GM12873 (cell line): ENCODE results near the gene ACIN1.
A peak's percentile ranks its signal among the peaks of the same experiment; 100 is the strongest.

Experiments used
- TF ChIP-seq, protein P1 (sequence below): IDR thresholded peaks from 2 replicates; pipeline ENCODE4 v1.5.1; 2012; ENCODE audit warnings: low read depth, mild to moderate bottlenecking, moderate library complexity, low read length, control low read depth; ENCODE audit not compliant: insufficient read depth; ENCODE audit errors: missing control alignments

The ACIN1 gene

DNA sequence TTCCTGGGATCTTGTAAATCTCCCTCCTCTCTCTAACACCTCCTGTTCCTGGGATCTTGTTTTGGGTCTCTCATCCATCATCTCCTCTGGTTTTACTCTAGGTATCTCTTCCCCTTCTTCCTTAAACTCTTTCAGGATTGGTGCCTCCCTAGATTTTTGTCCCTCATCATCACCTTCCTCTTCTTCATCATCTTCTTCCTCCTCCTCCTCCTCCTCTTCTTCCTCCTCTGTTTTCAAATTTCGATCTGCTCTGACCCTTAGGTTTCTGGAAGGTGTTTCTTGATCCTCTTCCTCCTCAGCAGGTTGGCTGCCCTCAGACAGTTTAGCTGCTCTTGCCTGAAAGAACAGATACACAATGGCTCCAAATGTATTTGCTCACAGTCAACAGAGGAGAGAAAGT, 14.5 kb downstream of the ACIN1 start:
- TF ChIP-seq, protein P1, sequence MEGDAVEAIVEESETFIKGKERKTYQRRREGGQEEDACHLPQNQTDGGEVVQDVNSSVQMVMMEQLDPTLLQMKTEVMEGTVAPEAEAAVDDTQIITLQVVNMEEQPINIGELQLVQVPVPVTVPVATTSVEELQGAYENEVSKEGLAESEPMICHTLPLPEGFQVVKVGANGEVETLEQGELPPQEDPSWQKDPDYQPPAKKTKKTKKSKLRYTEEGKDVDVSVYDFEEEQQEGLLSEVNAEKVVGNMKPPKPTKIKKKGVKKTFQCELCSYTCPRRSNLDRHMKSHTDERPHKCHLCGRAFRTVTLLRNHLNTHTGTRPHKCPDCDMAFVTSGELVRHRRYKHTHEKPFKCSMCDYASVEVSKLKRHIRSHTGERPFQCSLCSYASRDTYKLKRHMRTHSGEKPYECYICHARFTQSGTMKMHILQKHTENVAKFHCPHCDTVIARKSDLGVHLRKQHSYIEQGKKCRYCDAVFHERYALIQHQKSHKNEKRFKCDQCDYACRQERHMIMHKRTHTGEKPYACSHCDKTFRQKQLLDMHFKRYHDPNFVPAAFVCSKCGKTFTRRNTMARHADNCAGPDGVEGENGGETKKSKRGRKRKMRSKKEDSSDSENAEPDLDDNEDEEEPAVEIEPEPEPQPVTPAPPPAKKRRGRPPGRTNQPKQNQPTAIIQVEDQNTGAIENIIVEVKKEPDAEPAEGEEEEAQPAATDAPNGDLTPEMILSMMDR = no peak

DNA sequence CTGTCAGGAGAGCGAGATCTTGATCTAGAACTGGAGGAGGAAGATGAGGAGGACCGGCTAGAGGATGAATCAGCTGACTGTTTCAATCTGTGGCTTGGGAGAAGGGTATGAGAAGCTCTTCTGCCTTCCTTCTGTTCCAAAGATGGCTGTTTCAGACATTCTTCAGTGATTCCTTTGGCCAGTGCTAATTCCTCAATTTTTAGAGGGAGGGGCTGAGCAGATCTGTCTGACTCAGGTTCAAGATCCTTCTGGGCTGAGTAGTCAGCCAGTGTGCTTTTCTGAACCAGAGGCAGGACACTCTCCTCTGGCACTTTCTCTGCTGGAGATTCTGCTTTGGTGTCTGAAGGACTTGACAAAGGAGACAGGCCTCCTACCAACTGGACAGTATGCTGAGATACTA, 15.2 kb downstream of the ACIN1 start:
- TF ChIP-seq, protein P1 = no peak

DNA sequence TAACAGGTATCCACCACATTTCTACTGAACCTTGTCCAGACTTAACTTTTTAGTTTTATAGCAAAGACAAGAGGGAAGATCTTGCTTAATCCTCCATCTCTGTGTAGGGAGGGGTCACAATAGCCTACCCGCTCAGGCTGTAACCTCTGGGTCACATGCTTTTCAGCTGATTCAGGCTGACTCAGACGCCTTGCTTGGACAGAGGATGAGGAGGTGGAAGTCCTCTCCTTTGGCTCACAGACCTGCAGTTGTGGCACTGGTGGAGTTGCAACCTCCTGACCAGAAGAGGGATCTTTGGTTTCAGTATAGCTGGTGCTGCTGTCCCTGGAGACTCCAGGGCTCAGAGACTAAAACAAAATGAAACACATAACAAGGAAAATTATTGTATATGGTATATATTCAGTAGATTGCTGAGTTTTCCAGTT, 16.2 kb downstream of the ACIN1 start:
- TF ChIP-seq, protein P1 = no peak

DNA sequence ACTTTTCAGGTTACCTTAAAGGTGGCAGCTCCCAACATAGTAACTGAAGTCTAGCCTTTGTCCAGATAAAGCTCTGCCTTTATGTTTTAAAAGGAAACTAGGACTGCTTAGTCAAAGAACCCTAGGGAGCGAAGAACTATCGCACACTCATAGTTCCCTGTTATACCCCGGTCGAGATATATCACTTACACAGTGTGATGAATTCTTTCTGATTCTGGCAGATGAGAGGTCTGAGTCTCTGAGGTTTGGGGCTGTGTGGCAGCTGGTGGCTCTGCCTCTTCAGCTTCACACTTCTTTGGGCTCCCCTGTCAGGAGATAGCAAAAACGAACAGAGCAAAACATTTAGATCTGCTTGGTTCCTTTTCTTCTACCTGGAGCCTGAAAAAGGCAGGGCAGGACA, 17.0 kb downstream of the ACIN1 start:
- TF ChIP-seq, protein P1 = no peak

DNA sequence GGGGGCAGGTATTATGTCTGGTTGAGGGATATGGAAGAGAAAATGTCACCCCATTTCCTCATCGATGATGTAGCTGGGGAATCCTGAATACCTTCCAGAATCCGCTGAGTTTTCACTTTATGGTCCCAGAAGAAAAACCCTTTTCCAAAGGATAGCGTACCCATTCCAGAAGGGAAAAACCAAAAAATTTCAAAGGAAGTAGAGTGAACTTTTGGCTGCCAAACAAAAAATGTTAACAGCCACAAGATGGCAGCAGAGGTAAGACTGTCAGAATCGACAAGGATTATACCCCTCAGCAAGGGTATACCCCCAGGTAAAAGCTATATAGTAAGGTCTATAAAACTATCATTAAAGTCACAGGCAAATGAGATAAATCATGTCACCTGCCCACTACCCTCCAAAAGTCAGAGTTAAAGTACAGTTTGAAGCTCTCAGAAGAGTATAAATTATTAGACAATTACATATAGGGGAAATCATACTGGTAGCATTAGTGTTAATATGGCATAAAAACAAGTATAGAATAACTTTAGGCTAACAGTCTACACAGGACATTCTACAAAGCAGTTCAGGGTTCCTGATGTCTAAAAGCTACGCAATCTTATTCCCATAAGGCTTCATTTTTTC, 18.0 kb downstream of the ACIN1 start:
- TF ChIP-seq, protein P1 = peak; percentile 58

DNA sequence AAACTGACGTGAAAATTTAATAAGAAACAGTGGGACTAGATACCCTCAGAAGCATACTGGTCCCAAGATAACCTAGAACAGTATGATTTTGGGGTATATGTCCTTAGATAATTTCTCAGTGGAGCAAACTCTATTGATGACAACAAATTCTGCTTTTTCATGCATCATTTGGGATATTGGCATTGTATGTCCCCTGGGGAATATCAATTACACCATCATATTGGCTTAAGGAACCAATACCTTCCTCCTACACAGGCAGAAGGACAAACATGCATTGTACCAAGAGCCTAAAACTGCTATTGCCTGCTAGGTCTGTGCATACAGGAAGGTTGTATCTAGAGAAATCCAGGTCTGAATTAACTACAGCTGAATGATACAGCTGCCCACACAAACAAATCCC, 20.0 kb downstream of the ACIN1 start:
- TF ChIP-seq, protein P1 = no peak

DNA sequence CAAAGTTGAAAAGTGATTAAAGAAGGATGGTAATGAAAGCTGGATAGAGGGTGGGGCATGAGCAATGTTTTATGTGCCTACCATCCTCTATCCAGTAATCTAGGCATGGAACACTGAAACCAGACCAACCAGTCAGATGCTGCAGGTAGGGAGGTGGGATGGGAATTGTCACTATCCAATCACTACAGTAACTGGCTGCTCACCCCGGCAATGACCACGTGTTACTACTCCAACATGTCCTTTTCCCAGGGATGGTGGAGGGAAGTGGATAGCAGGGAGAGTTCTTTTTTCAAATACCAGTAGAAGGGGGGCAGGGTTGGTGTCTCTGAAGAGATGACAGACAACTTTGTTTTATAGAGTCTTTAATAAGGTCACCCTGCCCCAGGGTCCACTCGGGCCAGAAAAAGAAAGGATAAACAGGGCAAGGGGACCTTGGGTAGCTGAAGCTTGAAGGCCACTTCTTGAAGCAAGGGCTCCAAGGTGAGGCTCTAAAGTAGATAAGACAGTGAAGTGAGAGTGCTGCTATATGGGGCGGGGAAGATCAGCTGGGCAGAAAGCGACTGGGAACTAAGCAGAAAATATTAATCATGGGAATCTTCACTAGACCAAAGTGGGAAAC, 22.9 kb downstream of the ACIN1 start:
- TF ChIP-seq, protein P1 = no peak
